WTC11 (cell line): ENCODE data around the gene PDLIM5.

ENCODE experiments used
- E2F4 ChIP-seq: sonication (generic); formaldehyde crosslinking; IDR thresholded peaks from 2 replicates; pipeline ENCODE4 v1.8.1; 2022; ENCODE audit warnings: low read depth, mild to moderate bottlenecking, moderate library complexity, missing genetic modification reagents, borderline replicate concordance
- ESRRA ChIP-seq: sonication (generic); formaldehyde crosslinking; IDR thresholded peaks from 2 replicates; pipeline ENCODE4 v1.8.1; 2022; ENCODE audit warnings: mild to moderate bottlenecking, missing genetic modification reagents, borderline replicate concordance
- NR2C2 ChIP-seq: sonication (generic); formaldehyde crosslinking; IDR thresholded peaks from 2 replicates; pipeline ENCODE4 v1.8.0; 2022; ENCODE audit warnings: mild to moderate bottlenecking, missing genetic modification reagents
- SP1 ChIP-seq: sonication (generic); formaldehyde crosslinking; conservative IDR thresholded peaks from 2 replicates; pipeline ENCODE4 v1.8.1; 2022; ENCODE audit warnings: missing genetic modification reagents
- ZNF281 ChIP-seq: sonication (generic); formaldehyde crosslinking; IDR thresholded peaks from 2 replicates; pipeline ENCODE4 v1.8.0; 2023; ENCODE audit warnings: mild to moderate bottlenecking, missing genetic modification reagents
- ZNF416 ChIP-seq: fragments of 250-450 bp; sonication (Bioruptor Pico); IDR thresholded peaks from 2 replicates; pipeline ENCODE4 v1.9.0; 2021; ENCODE audit warnings: mild to moderate bottlenecking, inconsistent platforms
- TF ChIP-seq, protein P1 (sequence below): fragments of 200-600 bp; IDR thresholded peaks from 2 replicates; pipeline ENCODE4 v1.8.0; 2022; ENCODE audit warnings: antibody characterized with exemption

- TF ChIP-seq, protein P1, sequence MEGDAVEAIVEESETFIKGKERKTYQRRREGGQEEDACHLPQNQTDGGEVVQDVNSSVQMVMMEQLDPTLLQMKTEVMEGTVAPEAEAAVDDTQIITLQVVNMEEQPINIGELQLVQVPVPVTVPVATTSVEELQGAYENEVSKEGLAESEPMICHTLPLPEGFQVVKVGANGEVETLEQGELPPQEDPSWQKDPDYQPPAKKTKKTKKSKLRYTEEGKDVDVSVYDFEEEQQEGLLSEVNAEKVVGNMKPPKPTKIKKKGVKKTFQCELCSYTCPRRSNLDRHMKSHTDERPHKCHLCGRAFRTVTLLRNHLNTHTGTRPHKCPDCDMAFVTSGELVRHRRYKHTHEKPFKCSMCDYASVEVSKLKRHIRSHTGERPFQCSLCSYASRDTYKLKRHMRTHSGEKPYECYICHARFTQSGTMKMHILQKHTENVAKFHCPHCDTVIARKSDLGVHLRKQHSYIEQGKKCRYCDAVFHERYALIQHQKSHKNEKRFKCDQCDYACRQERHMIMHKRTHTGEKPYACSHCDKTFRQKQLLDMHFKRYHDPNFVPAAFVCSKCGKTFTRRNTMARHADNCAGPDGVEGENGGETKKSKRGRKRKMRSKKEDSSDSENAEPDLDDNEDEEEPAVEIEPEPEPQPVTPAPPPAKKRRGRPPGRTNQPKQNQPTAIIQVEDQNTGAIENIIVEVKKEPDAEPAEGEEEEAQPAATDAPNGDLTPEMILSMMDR, result no peak
- TF ChIP-seq ZNF416, result no peak
- TF ChIP-seq ESRRA (CRISPR knock-in tag), result no peak
- TF ChIP-seq SP1 (CRISPR knock-in tag), result no peak
- TF ChIP-seq NR2C2 (CRISPR knock-in tag), result no peak
- TF ChIP-seq ZNF281, result no peak
- no peak for TF ChIP-seq E2F4 (CRISPR knock-in tag)
Measured at GRCh38 chr4:94516067-94516466, 64.3 kb downstream of the PDLIM5 start.
